ENCODE data around the gene TRMT1. TPM values are rescaled to one million over a fixed set of nuclear protein-coding genes. Genes with fewer than 3 reads are reported as not detected.

Gene TRMT1
- total RNA-seq, 1 donor from 2014 or later: 49.9 TPM

- TF ChIP-seq CTCF (conservative IDR thresholded peaks at IDR 0.05; ENCODE audit: low read depth, low read length): no peak
- no peak overlapping the region for H3K4me3 ChIP-seq (ENCODE audit: low read depth, low read length)
- DNase-seq (ENCODE audit: low read depth): no peak
These were observed 61.1 kb downstream of the TRMT1 start for GRCh38 chr19:13055213-13056051.

Other genes starting within 250 kb of the TRMT1 start
- gene DNASE2, start 235.3 kb downstream of the TRMT1 start, total RNA-seq: 21.0 and 24.0 TPM in 2 replicates
- 0.51 TPM in 1 of 2 replicates, not detected in the other for gene KLF1, start 229.5 kb downstream of the TRMT1 start, total RNA-seq
- gene GCDH, start 225.6 kb downstream of the TRMT1 start, total RNA-seq: 43.4 and 49.1 TPM in 2 replicates
- 0.22 and 1.3 TPM in 2 replicates for gene SYCE2, start 197.4 kb downstream of the TRMT1 start, total RNA-seq
- 89.1 and 101 TPM in 2 replicates for gene FARSA, start 183.0 kb downstream of the TRMT1 start, total RNA-seq
- gene CALR, start 178.1 kb downstream of the TRMT1 start, total RNA-seq: 1,613 and 1,812 TPM in 2 replicates
- gene RAD23A, start 170.9 kb downstream of the TRMT1 start, total RNA-seq: 108 and 129 TPM in 2 replicates
- 87.2 and 105 TPM in 2 replicates for gene GADD45GIP1, start 159.5 kb downstream of the TRMT1 start, total RNA-seq
- gene DAND5, start 147.2 kb downstream of the TRMT1 start, total RNA-seq: 0.06 and 0.07 TPM in 2 replicates
- gene NFIX, start 121.3 kb downstream of the TRMT1 start, total RNA-seq: 1.7 TPM in 1 of 2 replicates, not detected in the other
- 4.0 and 6.9 TPM in 2 replicates for gene LYL1, start 13.9 kb downstream of the TRMT1 start, total RNA-seq
- gene NACC1, start 1.5 kb upstream of the TRMT1 start, total RNA-seq: 72.2 and 114 TPM in 2 replicates
- gene STX10, start 33.6 kb upstream of the TRMT1 start, total RNA-seq: 89.0 and 92.7 TPM in 2 replicates
- 105 and 145 TPM in 2 replicates for gene IER2, start 33.7 kb upstream of the TRMT1 start, total RNA-seq

All from epithelial cell of proximal tubule (primary cell).